ENCODE measurements around the gene HSPBAP1. TPM values are rescaled to one million over a fixed set of nuclear protein-coding genes. Genes with fewer than 3 reads are reported as not detected.

The HSPBAP1 gene, protein sequence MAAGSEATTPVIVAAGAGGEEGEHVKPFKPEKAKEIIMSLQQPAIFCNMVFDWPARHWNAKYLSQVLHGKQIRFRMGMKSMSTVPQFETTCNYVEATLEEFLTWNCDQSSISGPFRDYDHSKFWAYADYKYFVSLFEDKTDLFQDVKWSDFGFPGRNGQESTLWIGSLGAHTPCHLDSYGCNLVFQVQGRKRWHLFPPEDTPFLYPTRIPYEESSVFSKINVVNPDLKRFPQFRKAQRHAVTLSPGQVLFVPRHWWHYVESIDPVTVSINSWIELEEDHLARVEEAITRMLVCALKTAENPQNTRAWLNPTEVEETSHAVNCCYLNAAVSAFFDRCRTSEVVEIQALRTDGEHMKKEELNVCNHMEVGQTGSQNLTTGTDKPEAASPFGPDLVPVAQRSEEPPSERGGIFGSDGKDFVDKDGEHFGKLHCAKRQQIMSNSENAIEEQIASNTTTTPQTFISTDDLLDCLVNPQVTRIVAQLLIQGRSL
- total RNA-seq, result 8.0 TPM

DNA sequence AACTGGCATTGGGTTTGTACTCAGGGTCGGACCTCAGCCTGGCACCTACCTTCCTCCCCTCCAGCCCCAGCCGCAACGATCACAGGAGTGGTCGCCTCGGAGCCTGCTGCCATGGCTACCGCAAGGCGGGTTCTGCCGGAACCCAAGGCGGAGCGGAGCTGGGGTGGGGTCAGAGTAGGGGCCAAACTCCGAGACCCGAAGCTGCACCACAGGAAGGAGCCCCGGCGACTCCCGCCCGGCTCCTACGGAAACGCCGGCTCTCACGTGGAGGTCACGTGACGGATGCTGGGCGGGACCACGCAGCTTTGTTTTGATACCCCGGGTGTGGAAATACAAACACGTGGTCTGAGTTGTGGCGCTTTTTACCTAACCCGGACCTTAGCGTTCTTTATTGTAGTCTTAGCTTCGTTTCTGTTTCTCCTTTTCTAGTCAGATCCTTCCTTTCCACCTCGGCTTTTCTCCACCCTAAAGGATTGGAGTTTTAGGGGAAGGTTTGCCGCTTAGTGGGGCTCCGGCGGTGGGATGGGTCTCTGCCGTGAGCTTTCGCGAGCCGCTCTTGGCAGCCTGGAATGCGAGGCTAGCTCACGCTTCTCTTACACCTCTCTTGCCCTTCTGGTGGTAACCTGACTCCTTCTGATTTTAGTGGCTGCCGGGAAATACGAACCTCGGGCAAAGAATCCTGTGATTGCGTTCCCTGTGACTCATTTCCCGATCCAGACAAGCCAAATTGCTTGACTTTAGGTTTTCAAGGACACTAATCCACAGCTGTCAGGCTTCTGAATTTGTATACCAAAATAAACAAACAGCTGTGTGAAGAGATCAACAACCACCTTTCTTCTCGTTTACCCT is at the start of gene HSPBAP1:
Gene HSPBAP1, minus strand, starts transcription at position 264 of the 849 bp plus-strand sequence. Its CDS starts 151 bp downstream, at position 113.
- no peak for DNase-seq

DNA sequence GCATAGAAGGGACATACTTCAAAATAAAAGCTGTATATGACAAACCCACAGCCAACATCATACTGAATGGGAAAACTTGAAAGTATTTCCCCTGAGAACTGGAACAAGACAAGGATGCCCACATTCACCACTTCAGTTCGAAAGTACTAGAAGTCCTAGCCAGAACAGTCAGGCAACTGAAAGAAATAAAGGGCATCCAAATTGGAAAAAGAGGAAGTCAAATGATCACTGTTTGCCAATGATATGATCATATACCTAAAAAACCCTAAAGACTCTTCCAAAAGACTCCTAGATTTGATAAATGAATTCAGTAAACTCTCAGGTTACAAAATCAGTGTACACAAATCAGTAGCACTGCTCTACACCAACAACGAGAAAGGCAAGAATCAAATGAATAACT is 42.0 kb upstream of the HSPBAP1 start:
- DNase-seq, result no peak

DNA sequence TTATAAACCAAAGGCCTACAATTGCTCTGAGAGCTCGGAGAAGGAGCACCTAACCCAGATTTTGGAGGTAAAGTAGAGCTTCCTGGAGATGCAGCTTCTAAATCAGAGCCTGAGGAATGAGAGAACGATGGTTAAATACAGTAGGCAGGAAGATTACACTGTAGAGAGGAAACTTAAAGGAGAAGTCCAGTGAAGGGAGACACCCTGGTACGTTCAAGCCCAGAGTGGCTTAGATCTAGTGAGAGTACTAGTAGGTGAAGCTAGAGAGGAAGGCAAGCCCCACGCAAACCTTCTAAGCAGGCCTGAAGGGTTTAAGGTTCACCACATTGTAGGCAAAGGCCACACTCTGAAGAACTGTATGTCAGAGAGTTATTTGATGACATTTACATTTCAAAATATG is 34.6 kb upstream of the HSPBAP1 start:
- DNase-seq, result no peak

DNA sequence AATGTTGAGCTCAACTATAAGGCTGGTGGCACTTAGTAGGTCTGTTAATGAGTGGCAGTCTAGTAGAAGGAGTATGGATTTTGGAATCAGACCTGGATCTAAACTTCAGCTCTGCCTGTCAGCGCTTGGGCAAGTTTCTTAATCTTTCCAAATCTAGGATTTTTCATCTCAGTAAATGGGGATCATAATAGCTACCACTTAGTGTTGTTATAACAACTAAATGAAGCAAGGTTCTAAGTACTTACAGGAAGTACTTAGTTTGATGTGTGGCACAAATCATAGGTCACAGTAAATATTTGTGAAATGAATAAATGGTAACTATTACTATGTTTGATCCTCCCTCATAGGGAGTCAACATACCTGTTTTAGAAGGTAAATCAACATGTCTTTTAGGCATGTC is 32.6 kb upstream of the HSPBAP1 start:
- no peak for DNase-seq

DNA sequence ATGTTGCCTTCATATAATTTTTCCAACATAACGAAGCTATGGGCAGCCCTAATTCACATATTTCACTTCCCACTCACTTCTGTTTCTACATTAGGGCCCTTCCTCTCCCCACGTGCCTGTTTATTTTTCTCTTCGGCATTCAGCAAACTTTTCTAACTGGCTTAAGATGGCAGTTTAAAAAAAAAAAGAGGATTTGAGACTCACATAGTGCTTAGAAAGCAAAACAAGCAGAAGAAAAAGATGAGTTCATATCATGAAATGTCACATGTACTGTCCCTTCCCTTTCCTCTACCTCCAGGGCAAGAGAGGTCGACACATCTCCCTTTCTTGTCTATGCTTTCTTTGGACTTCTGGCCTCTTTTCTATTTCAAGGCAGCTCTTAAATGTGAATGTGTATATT is 31.8 kb upstream of the HSPBAP1 start:
- no peak for DNase-seq

DNA sequence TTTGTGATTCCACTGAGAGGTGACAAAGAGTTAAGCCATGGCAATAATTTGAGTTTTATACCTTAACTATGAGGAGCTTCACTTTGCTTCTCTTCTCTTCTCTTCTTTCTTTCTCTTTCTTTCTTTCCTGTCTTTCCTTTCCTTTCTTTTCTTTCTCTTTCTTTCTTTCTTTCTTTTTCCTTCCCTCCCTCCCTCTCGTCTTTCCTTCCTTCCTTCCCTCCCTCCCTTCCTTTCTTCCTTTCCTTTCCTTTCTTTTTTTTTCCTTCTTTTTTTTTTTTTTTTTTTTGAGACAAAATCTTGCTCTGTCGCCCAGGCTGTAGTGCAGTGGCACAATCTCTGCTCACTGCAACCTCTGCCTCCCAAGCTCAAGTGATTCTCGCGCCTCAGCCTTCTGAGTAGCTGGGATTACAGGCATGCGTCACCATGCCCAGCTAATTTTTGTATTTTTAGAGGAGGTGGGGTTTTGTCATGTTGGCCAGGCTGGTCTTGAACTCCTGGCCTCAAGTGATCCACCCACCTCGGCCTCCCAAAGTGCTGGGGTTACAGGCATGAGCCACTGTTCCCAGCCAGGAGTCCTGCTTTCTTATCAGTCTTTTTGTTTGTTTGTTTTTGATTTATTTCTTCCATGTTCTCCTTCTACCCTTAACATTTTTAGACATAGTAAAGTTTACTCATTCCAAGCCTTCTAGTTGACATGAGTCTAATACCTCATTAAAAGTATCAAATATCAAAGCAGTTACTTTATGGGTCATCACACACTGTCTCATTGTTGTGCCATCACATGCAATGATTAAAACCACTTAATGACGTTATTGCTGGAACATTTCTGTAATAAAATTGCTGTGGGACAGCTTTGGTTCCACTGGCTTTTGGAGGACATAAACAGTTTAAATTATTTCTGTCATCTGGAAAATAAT is 31.1 kb upstream of the HSPBAP1 start:
- DNase-seq, result no peak

DNA sequence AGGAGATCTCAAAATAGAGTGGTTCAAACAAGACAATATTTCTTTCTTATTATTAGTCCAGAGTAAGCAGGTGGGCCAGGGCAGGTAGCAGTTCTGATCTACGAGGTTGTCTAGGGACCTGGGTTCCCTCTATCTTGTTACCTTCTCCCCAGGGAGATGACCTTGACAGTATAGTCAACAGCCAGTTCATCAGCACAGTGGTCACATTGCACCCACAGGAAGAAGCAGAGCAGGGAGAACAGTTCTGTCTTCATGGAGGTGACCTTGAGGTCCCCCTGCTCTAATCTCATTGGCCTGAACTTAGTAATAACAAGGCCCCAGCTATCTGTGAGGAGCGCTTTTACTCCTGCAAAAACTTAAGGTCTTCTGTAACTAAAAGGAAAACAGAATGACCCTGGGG is 23.0 kb upstream of the HSPBAP1 start:
- no peak for DNase-seq

DNA sequence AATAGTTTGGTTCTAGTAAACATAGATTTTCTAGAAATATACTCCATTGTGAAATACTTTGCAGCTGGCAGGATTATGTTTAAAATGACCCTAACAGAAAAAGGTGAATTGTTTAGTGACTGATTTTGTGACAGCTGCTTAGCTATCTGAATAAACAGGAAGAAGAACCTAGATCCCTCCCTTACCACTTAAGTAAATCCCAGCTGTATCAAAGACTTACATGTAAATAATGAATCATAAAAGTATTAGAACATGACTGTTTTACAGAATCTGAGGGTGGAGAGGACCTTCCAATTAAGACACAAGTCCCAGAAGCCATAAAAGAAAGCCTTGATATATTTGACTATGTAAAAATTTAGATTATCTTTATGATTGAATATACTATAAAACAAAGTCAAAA is 17.1 kb upstream of the HSPBAP1 start:
- DNase-seq, result no peak

DNA sequence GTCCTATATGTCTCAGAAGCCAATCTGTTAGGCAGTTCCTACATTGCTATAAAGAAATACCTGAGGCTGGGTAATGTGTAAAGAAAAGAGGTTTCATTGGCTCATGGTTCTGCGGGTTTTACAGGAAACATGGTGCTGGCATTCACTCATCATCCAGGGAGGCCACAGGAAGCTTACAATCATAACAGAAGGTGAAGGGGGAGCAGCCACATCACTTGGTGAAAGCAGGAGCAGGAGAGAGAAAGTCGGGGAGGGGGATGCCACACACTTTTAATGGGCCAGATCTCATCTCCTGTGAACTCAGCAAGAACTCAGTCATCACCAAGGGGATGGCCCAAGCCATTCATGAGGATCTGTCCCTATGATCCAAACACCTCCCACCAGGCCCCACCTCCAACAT is 10.3 kb upstream of the HSPBAP1 start:
- DNase-seq, result no peak

DNA sequence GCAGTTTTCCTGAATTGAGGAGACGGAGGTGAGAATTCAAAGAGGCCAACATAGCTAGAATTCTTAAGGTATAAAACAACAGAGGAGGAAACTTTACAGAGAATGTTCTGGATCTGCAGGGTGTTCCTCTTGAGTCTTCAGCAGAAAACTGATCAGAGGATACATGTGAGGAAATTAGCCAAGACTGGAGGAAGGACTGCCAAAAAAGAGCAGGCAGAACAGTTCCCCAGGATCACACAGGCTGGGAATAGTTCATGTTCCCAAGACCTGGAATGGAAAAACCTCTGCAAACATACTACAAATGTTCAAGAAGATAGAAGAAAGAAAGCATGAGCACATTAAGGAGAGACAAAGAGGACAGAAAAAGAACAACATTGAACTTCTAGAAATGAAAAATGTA is 8.7 kb upstream of the HSPBAP1 start:
- DNase-seq, result no peak

DNA sequence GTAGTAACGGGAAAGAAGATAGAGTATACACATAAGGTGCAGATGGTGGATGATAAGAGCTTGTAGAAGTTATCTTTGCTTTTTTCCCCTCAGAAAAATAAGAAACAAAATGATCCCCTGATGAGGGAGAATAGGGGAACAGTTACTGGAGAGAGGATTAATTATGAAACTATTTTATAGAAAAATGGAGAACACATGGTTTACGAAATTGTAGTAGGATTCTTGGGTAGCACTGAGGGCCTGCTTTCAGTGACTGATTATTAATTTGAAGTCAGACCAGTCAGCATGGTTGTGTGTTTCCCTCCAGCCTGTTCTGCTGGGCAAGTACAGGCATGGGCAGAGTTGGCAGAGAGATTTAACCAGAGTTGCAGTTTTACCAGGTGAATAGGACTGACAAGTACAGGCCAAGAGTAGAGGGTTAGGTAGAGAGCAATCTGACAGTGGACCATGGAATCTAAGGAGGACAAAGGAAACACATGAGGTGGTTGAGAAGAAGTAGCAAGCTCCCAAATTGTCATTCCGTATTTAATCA is 7.1 kb upstream of the HSPBAP1 start:
- no peak for DNase-seq

DNA sequence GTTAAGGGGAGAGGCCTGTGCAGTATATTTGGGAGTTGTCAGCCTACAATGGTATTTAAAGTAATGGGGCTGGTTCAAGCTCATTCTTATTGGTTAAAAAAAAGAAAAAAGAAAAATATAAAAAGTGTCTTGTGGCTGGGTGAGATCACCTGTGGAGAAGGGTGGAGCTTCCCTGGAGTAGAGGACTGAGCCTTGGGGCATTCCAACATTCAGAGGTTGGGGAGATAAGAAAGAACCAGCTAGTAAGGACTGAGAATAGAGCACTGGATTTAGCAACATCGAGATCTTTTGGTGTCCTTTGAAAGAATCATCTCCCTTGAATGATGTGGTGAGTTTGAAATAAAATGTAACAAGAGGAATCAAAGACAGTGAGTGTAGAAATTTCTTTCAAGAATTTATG is 6.4 kb upstream of the HSPBAP1 start:
- DNase-seq, result no peak

DNA sequence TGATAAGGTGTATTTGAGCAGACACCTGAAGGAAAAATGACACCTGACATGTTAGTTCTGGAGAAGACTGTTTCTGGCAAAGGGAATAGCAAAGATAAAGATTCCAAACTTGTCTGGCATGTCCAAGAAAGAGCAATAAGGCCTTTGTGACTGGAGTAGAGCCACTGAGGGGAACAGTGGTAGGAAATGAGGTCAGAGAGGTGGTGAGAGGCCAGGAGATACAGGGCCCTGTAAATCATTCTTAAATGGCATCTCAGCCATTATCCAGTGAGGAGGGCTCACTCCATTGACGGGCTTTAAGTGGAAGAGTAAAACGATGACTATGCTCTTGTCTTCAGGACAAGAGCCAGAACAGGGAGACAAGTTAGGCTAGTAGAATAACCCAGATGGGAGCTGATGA is 5.7 kb upstream of the HSPBAP1 start:
- no peak for DNase-seq

DNA sequence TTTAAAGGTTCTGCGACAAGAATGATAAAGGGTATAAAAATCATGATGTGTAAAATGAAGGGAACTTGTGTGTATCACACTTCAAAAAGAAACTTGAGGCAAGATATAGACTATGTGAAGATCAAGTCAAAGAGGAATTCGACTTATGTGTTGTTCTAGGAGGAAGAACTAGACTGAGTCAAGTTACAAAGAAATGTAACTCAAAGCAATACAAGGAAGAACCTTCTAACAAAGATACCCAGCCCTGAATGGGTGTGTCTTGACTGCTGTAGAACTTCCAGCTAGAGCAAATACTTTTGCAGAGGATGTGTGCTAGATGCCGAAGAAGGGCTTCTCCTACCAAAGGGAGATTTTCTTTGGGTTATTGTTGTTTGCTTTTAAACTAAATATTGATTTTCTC is 3.7 kb upstream of the HSPBAP1 start:
- no peak for DNase-seq

DNA sequence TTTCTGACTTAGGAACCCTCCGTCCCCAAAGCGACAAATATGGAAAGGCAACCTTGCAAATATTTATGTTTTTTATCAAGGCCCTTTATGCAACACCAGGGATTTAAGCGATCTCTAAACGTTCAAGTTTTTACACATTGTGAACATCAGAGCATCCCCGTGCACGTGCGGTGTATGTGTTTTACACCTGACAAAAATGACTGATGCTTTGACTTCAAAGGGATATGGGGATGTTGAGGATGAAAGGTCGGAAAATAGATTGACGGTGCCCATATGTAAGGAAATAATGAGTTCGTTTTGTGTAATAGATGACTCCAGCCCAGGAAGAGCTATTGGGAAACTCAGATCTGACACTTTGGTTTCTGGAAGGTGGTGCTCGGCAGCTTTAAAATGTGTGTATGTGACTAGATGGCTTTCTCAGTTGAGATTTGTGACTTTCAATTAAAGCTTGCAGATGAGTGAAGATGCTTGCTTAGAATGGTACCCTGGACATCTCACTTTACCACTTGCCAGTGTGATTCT is 2.1 kb upstream of the HSPBAP1 start:
- no peak for DNase-seq

DNA sequence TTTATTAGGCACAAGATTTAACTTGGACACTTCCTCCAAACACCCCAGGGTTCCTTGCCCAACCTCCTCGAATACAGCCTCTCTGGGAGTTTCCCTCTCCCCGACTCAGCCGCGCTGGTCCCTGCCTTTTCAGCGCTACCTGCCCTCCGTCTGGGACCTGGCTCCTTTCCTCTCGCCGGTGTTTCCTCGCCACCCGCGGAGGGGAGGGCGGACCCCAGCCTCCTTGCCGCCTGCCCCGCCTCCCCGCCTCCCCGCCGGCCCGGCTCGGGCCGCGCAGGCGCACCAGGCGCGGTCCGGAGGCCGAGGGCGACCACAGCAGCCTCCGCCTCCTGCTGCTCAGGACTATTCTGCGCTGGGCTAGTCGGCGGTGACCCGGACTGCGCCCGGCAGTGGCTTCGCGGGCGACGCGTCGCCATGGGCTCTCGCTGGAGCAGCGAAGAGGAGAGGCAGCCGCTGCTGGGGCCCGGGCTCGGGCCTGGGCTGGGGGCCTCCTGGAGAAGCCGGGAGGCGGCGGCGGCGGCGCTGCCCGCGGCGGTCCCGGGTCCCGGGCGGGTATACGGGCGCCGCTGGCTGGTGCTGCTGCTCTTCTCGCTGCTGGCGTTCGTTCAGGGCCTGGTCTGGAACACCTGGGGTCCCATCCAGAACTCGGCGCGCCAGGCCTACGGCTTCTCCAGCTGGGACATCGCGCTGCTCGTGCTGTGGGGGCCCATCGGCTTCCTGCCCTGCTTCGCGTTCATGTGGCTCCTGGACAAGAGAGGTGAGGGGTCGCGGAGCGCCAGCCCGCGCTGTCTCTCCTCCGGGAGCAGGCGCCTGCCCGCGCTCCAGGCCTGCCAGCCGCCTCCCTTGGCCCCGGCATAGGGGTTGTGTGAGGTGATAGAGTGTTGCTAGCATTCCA is 1.4 kb upstream of the HSPBAP1 start, which contains the start of gene SLC49A4:
Gene SLC49A4, plus strand, starts transcription at position 291 of the 895 bp plus-strand sequence. Its CDS starts 124 bp downstream, at position 415.
- DNase-seq, result no peak

DNA sequence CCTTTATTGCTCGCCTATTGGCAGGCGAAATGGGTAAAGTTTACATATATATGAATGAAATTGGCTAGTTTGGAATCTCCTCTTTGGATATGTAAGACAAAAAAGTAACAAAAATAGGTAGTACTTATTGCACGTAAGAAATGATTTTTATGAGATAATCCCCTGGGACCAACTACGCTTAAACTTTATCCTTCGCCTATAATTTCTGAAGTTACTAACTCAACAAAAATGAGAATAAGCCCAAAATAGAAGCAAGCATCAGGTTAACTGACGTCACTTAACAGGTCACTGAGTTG is 800 bp upstream of the HSPBAP1 start:
- DNase-seq, result no peak

DNA sequence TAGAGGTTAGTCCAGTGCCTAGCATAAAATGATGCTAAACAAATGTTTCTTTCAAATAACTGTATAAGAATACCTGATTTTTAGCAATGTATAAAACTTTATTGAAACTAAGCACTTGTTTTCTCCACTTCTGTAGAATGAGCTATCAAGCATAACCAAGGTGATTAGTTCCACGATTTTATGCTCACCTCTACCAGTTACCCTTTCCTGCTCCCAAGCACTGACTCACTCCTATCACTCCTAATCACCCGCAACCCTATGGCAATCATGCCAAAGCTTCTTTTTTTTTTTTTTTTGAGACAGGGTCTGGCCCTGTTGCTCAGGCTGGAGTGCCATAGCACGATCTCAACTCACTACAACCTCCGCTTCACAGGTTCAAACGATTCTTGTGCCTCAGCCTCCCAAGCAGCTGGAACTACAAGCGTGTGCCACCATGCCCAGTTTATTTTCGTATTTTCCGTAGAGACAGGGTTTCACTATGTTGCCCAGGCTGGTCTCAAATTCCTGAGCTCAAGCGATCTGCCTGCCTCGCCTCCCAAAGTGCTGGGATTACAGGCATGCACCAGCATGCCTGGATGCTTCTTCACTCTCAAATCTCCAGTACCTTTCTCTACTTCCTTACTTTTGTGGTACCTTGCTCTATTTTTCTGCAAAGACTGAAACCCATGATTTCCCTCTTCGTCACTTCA is 3.9 kb downstream of the HSPBAP1 start:
- no peak for DNase-seq

DNA sequence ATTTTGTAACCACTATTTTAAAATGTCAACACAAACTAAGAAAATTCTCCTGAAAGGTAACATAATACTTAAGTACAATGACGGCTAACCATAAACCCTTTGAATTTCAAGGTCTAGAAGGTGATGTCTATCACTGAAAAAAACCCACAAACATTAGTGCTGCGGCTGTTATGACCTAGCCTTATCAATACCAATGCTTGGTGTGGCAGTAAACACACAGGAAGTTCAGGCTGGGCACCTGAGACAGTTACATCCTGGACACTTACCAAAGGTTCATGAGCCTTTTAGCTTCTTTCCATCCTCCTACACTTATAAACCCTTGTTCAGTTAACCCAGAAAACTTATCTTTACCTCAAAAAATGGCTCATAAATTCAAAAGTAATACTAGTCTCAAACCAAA is 5.8 kb downstream of the HSPBAP1 start:
- DNase-seq, result no peak

DNA sequence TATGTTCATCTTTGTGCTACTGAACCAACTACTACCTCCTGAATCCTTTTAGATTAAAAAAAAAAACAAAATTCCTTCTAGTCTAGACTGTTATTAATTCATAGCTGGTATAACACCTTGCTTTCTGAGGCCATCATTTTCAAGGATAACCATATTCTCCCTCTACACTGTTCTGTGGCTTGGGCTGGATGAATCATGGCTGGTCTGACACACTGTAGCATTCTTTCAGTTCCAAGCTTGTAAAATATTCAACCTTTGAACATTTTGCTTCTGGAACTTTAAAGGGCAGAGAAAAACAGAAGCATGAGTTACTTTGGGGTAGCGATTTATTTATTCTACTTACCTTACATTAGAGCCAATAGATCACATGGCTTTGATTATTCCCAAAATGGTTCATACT is 7.6 kb downstream of the HSPBAP1 start:
- DNase-seq, result no peak
